Measurements from ENCODE around the gene HEBP2. TPM values are rescaled to one million over a fixed set of nuclear protein-coding genes. Genes with fewer than 3 reads are reported as not detected.

Gene HEBP2
- total RNA-seq, 2 experiments from 2014 or later: 14.0 to 36.2 TPM

- H3K4me1 ChIP-seq (ENCODE audit: insufficient read depth, low read length, poor library complexity, severe bottlenecking): no peaks in the 10 kb centered on the region
- intact Hi-C loops (cut with micrococcal nuclease; ENCODE audit: unreplicated experiment): no loop called here
- POLR2A ChIA-PET: no interaction called here
- no TSS peak for BruUV-seq (replicated peaks)
- CTCF ChIA-PET (ENCODE audit: unreplicated experiment): no interaction called here
- H4K20me1 ChIP-seq (ENCODE audit: insufficient read depth, low read length): no peaks in the 10 kb centered on the region
- H3K36me3 ChIP-seq (ENCODE audit: insufficient read depth, low read length): no peaks in the 10 kb centered on the region
- H3K9me2 ChIP-seq (ENCODE audit: insufficient read depth, low read length): no peaks in the 10 kb centered on the region
- no peak for DNase-seq (ENCODE audit: low spot score)
- no peaks in the 10 kb centered on the region for H3K9me3 ChIP-seq (ENCODE audit: low read length)
- TF ChIP-seq EZH2phosphoT487 (IDR thresholded peaks at IDR 0.05; ENCODE audit: borderline replicate concordance, low read depth, low read length): no peak
- TF ChIP-seq, protein P1, sequence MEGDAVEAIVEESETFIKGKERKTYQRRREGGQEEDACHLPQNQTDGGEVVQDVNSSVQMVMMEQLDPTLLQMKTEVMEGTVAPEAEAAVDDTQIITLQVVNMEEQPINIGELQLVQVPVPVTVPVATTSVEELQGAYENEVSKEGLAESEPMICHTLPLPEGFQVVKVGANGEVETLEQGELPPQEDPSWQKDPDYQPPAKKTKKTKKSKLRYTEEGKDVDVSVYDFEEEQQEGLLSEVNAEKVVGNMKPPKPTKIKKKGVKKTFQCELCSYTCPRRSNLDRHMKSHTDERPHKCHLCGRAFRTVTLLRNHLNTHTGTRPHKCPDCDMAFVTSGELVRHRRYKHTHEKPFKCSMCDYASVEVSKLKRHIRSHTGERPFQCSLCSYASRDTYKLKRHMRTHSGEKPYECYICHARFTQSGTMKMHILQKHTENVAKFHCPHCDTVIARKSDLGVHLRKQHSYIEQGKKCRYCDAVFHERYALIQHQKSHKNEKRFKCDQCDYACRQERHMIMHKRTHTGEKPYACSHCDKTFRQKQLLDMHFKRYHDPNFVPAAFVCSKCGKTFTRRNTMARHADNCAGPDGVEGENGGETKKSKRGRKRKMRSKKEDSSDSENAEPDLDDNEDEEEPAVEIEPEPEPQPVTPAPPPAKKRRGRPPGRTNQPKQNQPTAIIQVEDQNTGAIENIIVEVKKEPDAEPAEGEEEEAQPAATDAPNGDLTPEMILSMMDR (conservative IDR thresholded peaks at IDR 0.05; ENCODE audit: low read length): no peak
- H3K27ac ChIP-seq (ENCODE audit: low read depth, low read length, poor library complexity, severe bottlenecking): no peak overlapping the region
- H3K4me2 ChIP-seq (ENCODE audit: low read length): no peak overlapping the region
- no peak overlapping the region for H2AFZ ChIP-seq (ENCODE audit: low read length)
- no peaks in the 10 kb centered on the region for H3K79me2 ChIP-seq (ENCODE audit: insufficient read depth, low read depth, low read length)
- no peak overlapping the region for H3K4me3 ChIP-seq (ENCODE audit: low read depth, low read length, poor library complexity, severe bottlenecking)
Observed at GRCh38 chr6:138432063-138432356, 28.0 kb downstream of the HEBP2 start.

DNA sequence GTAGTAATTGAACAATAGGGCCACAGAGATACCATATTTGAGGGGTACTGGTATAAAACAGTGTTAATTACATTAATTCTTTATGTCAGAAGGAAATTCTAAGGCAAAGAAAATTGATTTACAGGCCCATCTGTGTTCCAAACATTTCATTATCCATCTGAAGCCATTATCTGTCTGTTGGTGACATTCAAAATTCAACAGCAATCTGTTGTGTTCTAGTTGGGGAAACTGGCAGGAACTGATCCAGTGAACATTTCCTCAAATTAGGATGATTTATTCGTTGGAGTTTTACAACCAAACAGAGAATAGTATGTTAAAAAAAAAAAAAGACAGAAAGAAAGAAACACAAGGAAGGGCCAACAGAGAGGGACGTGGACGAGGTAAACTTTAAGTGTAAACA is 30.1 kb downstream of the HEBP2 start:
- H3K4me1 ChIP-seq (ENCODE audit: insufficient read depth, low read length, poor library complexity, severe bottlenecking): no peaks in the 10 kb centered on the region
- POLR2A ChIA-PET: interaction anchor here (0.6 kb wide), 1 partner anchor 333 kb away, joined by 3 read pairs; no protein-coding TSS in a partner anchor
- no peak overlapping the region for H3K4me2 ChIP-seq (ENCODE audit: low read length)
- H3K9me2 ChIP-seq (ENCODE audit: insufficient read depth, low read length): no peaks in the 10 kb centered on the region
- H3K4me3 ChIP-seq (ENCODE audit: low read depth, low read length, poor library complexity, severe bottlenecking): no peak overlapping the region
- TF ChIP-seq, protein P1 (conservative IDR thresholded peaks at IDR 0.05; ENCODE audit: low read length): no peak
- TF ChIP-seq EZH2phosphoT487 (IDR thresholded peaks at IDR 0.05; ENCODE audit: borderline replicate concordance, low read depth, low read length): no peak
- no peak for DNase-seq (ENCODE audit: low spot score)
- H3K36me3 ChIP-seq (ENCODE audit: insufficient read depth, low read length): no peaks in the 10 kb centered on the region
- no peaks in the 10 kb centered on the region for H3K9me3 ChIP-seq (ENCODE audit: low read length)
- CTCF ChIA-PET (ENCODE audit: unreplicated experiment): no interaction called here
- H2AFZ ChIP-seq (ENCODE audit: low read length): no peak overlapping the region
- H4K20me1 ChIP-seq (ENCODE audit: insufficient read depth, low read length): no peaks in the 10 kb centered on the region
- no TSS peak for BruUV-seq (replicated peaks)
- intact Hi-C loops (cut with micrococcal nuclease; ENCODE audit: unreplicated experiment): no loop called here
- H3K79me2 ChIP-seq (ENCODE audit: insufficient read depth, low read depth, low read length): no peaks in the 10 kb centered on the region
- no peak overlapping the region for H3K27ac ChIP-seq (ENCODE audit: low read depth, low read length, poor library complexity, severe bottlenecking)

DNA sequence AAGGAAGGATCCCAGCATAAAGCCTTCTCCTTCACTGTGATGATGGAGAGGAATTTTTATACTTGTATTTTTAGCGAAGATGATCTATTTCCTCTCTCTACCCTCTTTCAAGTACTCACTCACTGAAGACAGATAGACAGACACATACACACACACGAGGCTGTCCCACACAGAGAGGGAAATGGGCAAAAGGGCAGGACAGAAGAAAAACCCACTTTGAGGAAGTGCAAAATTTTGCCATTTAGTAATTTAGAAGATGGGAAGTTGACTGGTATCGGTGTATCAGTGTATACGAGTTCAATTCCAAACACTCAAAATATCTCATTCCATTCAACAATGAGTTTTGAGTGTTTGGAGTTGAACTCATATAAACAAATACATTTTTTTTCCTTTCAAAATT is 30.9 kb downstream of the HEBP2 start:
- H2AFZ ChIP-seq (ENCODE audit: low read length): no peak overlapping the region
- H4K20me1 ChIP-seq (ENCODE audit: insufficient read depth, low read length): no peaks in the 10 kb centered on the region
- BruUV-seq (replicated peaks): no TSS peak
- H3K4me2 ChIP-seq (ENCODE audit: low read length): no peak overlapping the region
- no peak overlapping the region for H3K27ac ChIP-seq (ENCODE audit: low read depth, low read length, poor library complexity, severe bottlenecking)
- POLR2A ChIA-PET: no interaction called here
- DNase-seq (ENCODE audit: low spot score): no peak
- no peaks in the 10 kb centered on the region for H3K9me3 ChIP-seq (ENCODE audit: low read length)
- H3K36me3 ChIP-seq (ENCODE audit: insufficient read depth, low read length): no peaks in the 10 kb centered on the region
- CTCF ChIA-PET (ENCODE audit: unreplicated experiment): no interaction called here
- no peaks in the 10 kb centered on the region for H3K4me1 ChIP-seq (ENCODE audit: insufficient read depth, low read length, poor library complexity, severe bottlenecking)
- H3K9me2 ChIP-seq (ENCODE audit: insufficient read depth, low read length): no peaks in the 10 kb centered on the region
- H3K4me3 ChIP-seq (ENCODE audit: low read depth, low read length, poor library complexity, severe bottlenecking): no peak overlapping the region
- intact Hi-C loops (cut with micrococcal nuclease; ENCODE audit: unreplicated experiment): no loop called here
- TF ChIP-seq, protein P1 (conservative IDR thresholded peaks at IDR 0.05; ENCODE audit: low read length): no peak
- TF ChIP-seq EZH2phosphoT487 (IDR thresholded peaks at IDR 0.05; ENCODE audit: borderline replicate concordance, low read depth, low read length): no peak
- H3K79me2 ChIP-seq (ENCODE audit: insufficient read depth, low read depth, low read length): no peaks in the 10 kb centered on the region

All from OCI-LY7 (cell line).